Amniotic epithelial cell (primary cell): ENCODE measurements around the gene UCK2.
A peak's percentile ranks its signal among the peaks of the same experiment; 100 is the strongest.

Experiments used
- DNase-seq: peaks from one replicate; pipeline ENCODE4 v3.0.0-alpha.2; 2010; ENCODE audit warnings: low read depth

UCK2 gene

GRCh38 chr1:165900576-165901380 lies 73.4 kb downstream of the UCK2 start:
- DNase-seq: peak; percentile 53

GRCh38 chr1:165902565-165902964 lies 75.2 kb downstream of the UCK2 start:
- no peak for DNase-seq

GRCh38 chr1:165903672-165904071 lies 76.3 kb downstream of the UCK2 start:
- DNase-seq: no peak

GRCh38 chr1:165904948-165905347 lies 77.5 kb downstream of the UCK2 start:
- DNase-seq: no peak

GRCh38 chr1:165905853-165906252 lies 78.4 kb downstream of the UCK2 start:
- DNase-seq: no peak

- peak; percentile 70 for DNase-seq
Measured at GRCh38 chr1:165907256-165907857, 79.9 kb downstream of the UCK2 start.

- DNase-seq: no peak
Measured at GRCh38 chr1:165910764-165911421, 83.5 kb downstream of the UCK2 start.

GRCh38 chr1:165911609-165912281 lies 84.3 kb downstream of the UCK2 start:
- DNase-seq: no peak

GRCh38 chr1:165912638-165913037 lies 85.2 kb downstream of the UCK2 start:
- no peak for DNase-seq

GRCh38 chr1:165914136-165914798 lies 86.9 kb downstream of the UCK2 start:
- DNase-seq: peak; percentile 75

- no peak for DNase-seq
Measured at GRCh38 chr1:165915480-165915879, 88.1 kb downstream of the UCK2 start.

- no peak for DNase-seq
Measured at GRCh38 chr1:165915932-165916348, 88.5 kb downstream of the UCK2 start.

- no peak for DNase-seq
Measured at GRCh38 chr1:165917166-165917565, 89.8 kb downstream of the UCK2 start.

GRCh38 chr1:165924117-165924516 lies 96.7 kb downstream of the UCK2 start:
- no peak for DNase-seq

GRCh38 chr1:165925498-165926079 lies 98.2 kb downstream of the UCK2 start:
- no peak for DNase-seq

GRCh38 chr1:165927169-165927568 lies 99.8 kb downstream of the UCK2 start:
- DNase-seq: no peak

GRCh38 chr1:165928075-165928731 lies 100.8 kb downstream of the UCK2 start:
- DNase-seq: peak; percentile 44

- no peak for DNase-seq
Measured at GRCh38 chr1:165930961-165931360, 103.5 kb downstream of the UCK2 start.

GRCh38 chr1:165933446-165934170 lies 106.2 kb downstream of the UCK2 start:
- no peak for DNase-seq

GRCh38 chr1:165936542-165936941 lies 109.1 kb downstream of the UCK2 start:
- no peak for DNase-seq
